SJSA1 (cell line): ENCODE data around the gene KRTAP10-12. TPM values are rescaled to one million over a fixed set of nuclear protein-coding genes. Genes with fewer than 3 reads are reported as not detected.
"Not testable (repeated sequence)": the region's sequence is repeated elsewhere in the genome, so short reads cannot be mapped to it uniquely, and the experiment has no call there.

ENCODE experiments used
- DNase-seq, 2 experiments: peaks; one replicate each; pipeline ENCODE4 v3.0.0-alpha.2; 2015 to 2020; ENCODE audit warnings: low spot score in 2 of 2, low read depth in 1 of 2
- H3K27ac ChIP-seq: fragments of 250-450 bp; sonication (Bioruptor Pico); 2 replicates; pipeline ENCODE4 v1.5.1; 2020; ENCODE audit warnings: mild to moderate bottlenecking, moderate library complexity
- H3K27me3 ChIP-seq: fragments of 250-450 bp; sonication (Bioruptor Pico); replicated peaks from 2 replicates; pipeline ENCODE4 v1.5.1; 2020; ENCODE audit warnings: mild to moderate bottlenecking, moderate library complexity
- H3K36me3 ChIP-seq: fragments of 250-450 bp; sonication (Bioruptor Pico); 2 replicates; pipeline ENCODE4 v1.5.1; 2020; ENCODE audit warnings: mild to moderate bottlenecking
- H3K4me1 ChIP-seq: fragments of 250-450 bp; sonication (Bioruptor Pico); replicated peaks from 2 replicates; pipeline ENCODE4 v1.6.1; 2021; ENCODE audit warnings: mild to moderate bottlenecking
- H3K4me3 ChIP-seq: fragments of 250-450 bp; sonication (Bioruptor Pico); 2 replicates; pipeline ENCODE4 v1.5.1; 2020; ENCODE audit warnings: mild to moderate bottlenecking
- H3K9me3 ChIP-seq: fragments of 250-450 bp; sonication (Bioruptor Pico); replicated peaks from 2 replicates; pipeline ENCODE4 v1.5.1; 2020; ENCODE audit warnings: mild to moderate bottlenecking
- total RNA-seq: library from RNA; depleted of rRNA; stranded (reverse); fragments of >200 nt; shearing (Covaris generic); gene quantifications from 2 replicates; pipeline ENCODE4 v1.2.3, GENCODE V29; 2014

The KRTAP10-12 gene
- total RNA-seq, 1 experiment from 2014 or later: not detected

- Histone ChIP-seq H3K4me1 (no peaks in the 10 kb centered on the region; the same call in 1 of the 2 replicates), H3K4me3 (no peak within 1 kb of the TSS), H3K9me3 (0 out of 2 replicates have a peak, but pooled peaks cover 4% of the 10 kb centered on the region), H3K27me3 (no peaks in the 10 kb centered on the region; the same call in 1 of the 2 replicates), H3K27ac (no peak within 1 kb of the TSS), H3K36me3 (no peaks in the 10 kb centered on the region)
- no peak for DNase-seq
These were observed 39.1 kb upstream of the KRTAP10-12 start, which contains the start of gene KRTAP12-3 for GRCh38 chr21:44657635-44658540. Gene KRTAP12-3 (plus strand): TSS chr21:44657932. CDS start chr21:44657980, 48 bp downstream.

- Histone ChIP-seq H3K4me1 (no peaks in the 10 kb centered on the region; the same call in 1 of the 2 replicates), H3K36me3 (no peaks in the 10 kb centered on the region), H3K27ac (no peak overlapping the region), H3K4me3 (no peak overlapping the region), H3K27me3 (no peaks in the 10 kb centered on the region; the same call in 1 of the 2 replicates), H3K9me3 (0 out of 2 replicates have a peak, but pooled peaks cover 4% of the 10 kb centered on the region)
- no peak for DNase-seq
These were observed 38.4 kb upstream of the KRTAP10-12 start for GRCh38 chr21:44658541-44658910.

DNA sequence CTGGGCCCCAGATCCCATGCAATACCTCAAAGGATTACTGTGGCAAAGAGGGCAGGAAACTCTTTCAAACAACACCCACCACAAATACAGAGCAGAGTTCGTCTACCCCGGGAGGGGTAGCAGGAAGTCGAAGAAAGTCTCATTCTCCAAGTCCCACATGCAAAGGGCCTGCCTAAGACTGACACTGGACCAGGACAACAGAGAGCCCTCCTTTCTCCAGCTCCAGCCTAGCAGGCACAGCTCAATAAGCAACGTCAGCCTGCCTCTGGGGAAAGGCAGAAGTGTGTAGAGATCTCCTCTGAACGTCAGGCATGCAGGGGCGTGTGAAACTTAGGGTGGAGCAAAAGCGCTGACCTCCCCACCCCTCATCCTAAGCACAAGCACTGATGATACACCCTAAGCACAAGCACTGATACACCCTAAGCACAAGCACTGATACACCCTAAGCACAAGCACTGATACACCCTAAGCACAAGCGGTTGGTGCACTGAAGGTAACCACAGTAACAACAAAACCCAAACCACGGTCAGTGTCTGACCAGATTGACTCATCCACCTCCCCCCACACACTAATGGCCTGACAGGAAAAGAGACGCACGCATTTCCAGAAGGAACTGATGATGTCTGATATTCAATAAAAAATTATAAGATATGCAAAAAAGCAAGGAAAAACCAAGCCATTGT is 37.9 kb upstream of the KRTAP10-12 start:
- DNase-seq: no peak
- no peaks in the 10 kb centered on the region; the same call in 1 of the 2 replicates for H3K27me3 ChIP-seq

DNA sequence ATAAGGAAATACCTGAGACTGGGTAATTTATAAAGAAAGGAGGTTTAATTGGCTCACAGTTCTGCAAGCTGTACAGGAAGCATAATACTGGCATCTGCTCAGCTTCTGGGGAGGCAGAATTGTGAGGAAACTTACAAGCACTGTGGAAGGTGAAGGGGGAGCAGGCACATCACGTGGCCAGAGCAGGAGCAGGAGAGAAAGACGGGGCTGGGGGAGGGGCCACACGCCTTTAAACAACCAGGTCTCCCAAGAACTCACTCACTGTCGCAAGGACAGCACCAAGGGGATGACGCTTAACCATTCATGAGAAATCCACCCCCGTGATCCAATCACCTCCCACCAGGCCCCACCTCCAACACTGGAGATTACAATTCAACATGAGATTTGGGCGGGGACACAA is 35.4 kb upstream of the KRTAP10-12 start:
- DNase-seq: peak in 1 of 2 experiments; percentile 16
- not testable (repeated sequence) for H3K9me3 ChIP-seq, H3K36me3 ChIP-seq, H3K4me3 ChIP-seq, H3K27me3 ChIP-seq, H3K4me1 ChIP-seq, H3K27ac ChIP-seq

More for the DNA sequence above, 37.9 kb upstream of the KRTAP10-12 start:
- Histone ChIP-seq H3K36me3 (no peaks in the 10 kb centered on the region), H3K4me1 (no peaks in the 10 kb centered on the region; the same call in 1 of the 2 replicates), H3K27ac (no peak overlapping the region), H3K9me3 (0 out of 2 replicates have a peak, but pooled peaks cover 4% of the 10 kb centered on the region), H3K4me3 (no peak overlapping the region)

DNA sequence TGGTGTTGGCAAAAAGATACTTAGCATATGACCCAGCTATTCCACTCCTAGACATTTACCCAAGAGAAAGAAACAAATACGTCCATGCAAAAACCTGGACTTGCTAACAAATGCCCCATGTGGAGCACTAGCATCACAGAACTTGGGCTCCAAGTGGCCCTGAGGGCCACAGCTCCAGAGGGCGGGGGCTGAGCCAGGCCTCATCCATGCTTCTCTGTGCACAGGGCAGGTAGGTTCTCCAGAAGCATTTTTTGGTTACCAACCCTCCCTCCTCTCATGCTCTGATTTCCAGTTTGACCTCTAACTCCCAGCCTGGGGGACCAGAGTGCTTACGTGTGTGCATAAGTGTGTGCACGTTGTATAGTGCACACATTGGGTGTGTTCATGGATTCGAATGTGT is 32.3 kb upstream of the KRTAP10-12 start:
- Histone ChIP-seq H3K27me3 (no peaks in the 10 kb centered on the region), H3K27ac (no peak overlapping the region), H3K36me3 (no peaks in the 10 kb centered on the region), H3K4me1 (no peaks in the 10 kb centered on the region), H3K4me3 (no peak overlapping the region), H3K9me3 (no peaks in the 10 kb centered on the region)
- DNase-seq: no peak

DNA sequence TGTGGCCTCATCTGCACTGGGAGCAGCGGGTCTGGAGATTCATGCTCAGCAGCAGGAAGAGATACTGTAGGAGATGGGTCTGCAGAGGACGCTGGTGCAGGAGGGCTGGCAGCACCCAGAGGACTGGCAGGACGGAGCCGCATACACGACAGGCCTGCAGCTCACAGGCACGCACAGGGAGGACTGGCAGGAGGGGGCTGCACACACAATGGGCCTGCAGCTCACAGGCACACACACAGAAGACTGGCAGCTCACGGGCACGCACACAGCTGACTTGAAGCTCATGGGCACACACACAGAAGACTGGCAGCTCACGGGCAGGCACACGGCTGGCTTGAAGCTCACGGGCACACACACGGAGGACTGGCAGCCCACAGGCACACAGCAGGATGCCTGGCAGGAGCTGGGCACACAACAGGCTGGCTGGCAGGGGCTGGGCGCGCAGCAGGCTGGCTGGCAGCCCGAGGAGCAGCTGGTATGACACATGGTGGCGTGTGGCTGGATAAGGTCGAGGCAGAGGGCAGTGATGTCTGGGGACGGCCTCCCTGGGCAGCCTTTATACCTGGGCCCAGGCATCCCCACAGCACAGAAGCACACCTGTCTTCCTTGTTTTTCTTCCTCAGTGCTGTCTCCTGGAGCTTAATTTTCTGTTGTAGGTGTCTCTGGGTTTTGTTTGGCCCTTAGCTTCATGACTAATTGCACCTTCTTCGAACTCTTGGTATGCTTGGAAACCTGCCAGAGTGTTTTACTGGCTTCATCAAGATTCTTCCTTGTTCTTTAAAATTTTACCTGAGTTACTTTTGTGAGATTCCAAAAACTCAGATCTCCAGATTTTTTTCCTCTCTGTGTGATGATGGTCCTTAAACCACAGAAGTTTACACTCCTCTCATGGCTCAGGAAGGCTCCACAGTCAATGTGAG is 30.3 kb upstream of the KRTAP10-12 start, which contains the start of gene KRTAP12-2:
KRTAP12-2 (minus strand) TSS at position 527 of the 920 bp plus-strand sequence; CDS start at position 486, 41 bp downstream.
- Histone ChIP-seq H3K9me3 (no peaks in the 10 kb centered on the region), H3K27ac (no peak within 1 kb of the TSS), H3K4me3 (no peak within 1 kb of the TSS), H3K27me3 (no peaks in the 10 kb centered on the region), H3K36me3 (no peaks in the 10 kb centered on the region), H3K4me1 (no peaks in the 10 kb centered on the region)
- DNase-seq: no peak

- H3K4me3 ChIP-seq: no peak overlapping the region
- H3K4me1 ChIP-seq: no peaks in the 10 kb centered on the region
- no peak overlapping the region for H3K27ac ChIP-seq
- DNase-seq: no peak
- H3K36me3 ChIP-seq: no peaks in the 10 kb centered on the region
- no peaks in the 10 kb centered on the region for H3K27me3 ChIP-seq
- no peaks in the 10 kb centered on the region for H3K9me3 ChIP-seq
These were observed 29.4 kb upstream of the KRTAP10-12 start for GRCh38 chr21:44667612-44668011.

DNA sequence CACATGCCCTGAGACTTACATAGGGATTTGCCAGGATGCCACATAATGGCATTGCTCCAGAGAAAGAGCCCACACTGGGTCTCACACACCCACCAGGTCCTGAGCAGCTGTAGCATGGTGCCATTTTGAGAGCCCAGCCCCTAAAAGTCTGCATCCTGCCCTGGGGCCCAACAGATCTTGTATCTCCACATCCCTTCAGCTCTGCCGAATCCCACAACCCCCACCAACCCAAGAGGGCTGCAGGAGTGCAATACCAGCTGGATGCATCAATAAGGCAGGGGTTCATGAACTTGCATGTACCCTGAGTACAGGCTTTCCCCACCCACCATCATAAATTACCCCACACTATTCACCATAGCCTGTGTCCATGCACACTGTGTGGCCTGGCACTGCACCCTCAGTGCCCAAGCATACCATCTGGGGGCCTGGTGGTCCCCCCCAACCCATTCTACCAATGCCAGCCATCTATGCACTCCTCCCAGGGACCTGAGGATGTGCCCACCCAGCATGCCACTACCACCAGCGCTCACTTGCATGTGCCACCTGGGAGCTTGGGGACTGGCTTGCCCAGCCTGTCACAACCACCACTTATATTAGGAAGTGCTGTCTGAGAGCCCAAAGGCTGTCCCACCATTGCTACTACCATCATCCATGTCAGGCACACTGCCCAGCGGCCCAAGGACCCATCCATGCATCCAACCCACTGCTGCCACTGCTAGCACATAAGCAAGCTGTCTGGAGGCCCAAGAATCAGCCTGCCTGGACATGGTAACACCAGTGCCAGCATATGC is 26.1 kb upstream of the KRTAP10-12 start:
- peaks cover 7% of the 10 kb centered on the region; the same call in 1 of the 2 replicates for H3K27me3 ChIP-seq

DNA sequence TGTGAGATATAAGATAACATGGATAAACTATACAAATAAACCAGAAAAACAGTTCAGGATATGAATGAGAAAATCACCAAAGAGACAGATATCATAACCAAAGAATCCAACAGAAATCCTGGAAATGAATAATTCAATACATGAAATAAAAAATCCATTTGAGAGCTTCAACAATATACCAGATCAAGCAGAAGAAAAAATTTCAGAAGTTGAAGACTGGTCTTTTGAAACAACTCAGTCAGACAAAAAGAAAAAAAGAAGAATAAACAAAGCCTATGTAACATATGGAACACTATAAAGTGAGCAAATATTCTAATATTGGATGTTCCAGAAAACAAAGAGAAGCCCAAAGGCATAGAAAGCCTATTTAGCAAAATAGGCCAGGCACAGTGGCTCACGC is 25.1 kb upstream of the KRTAP10-12 start:
- Histone ChIP-seq H3K4me1 (no peaks in the 10 kb centered on the region), H3K36me3 (no peaks in the 10 kb centered on the region), H3K27ac (no peak overlapping the region), H3K4me3 (no peak overlapping the region), H3K9me3 (no peaks in the 10 kb centered on the region), H3K27me3 (peaks cover 14% of the 10 kb centered on the region; the same call in 1 of the 2 replicates)
- no peak for DNase-seq

More for the DNA sequence above, 26.1 kb upstream of the KRTAP10-12 start:
- Histone ChIP-seq H3K4me1 (no peaks in the 10 kb centered on the region), H3K9me3 (no peaks in the 10 kb centered on the region), H3K27ac (no peak overlapping the region), H3K4me3 (no peak overlapping the region), H3K36me3 (no peaks in the 10 kb centered on the region)
- DNase-seq: no peak

- Histone ChIP-seq H3K27ac (no peak overlapping the region), H3K4me3 (no peak overlapping the region), H3K9me3 (no peaks in the 10 kb centered on the region; the same call in 1 of the 2 replicates), H3K36me3 (no peaks in the 10 kb centered on the region), H3K27me3 (peaks cover 39% of the 10 kb centered on the region), H3K4me1 (no peaks in the 10 kb centered on the region)
- DNase-seq: no peak
These were observed 19.1 kb upstream of the KRTAP10-12 start for GRCh38 chr21:44677881-44678280.

GRCh38 chr21:44681152-44681551 is 15.8 kb upstream of the KRTAP10-12 start:
- no peaks in the 10 kb centered on the region for H3K36me3 ChIP-seq
- H3K4me1 ChIP-seq: no peaks in the 10 kb centered on the region
- no peak for DNase-seq
- H3K27me3 ChIP-seq: peaks cover 50% of the 10 kb centered on the region
- H3K27ac ChIP-seq: no peak overlapping the region
- H3K9me3 ChIP-seq: no peaks in the 10 kb centered on the region; the same call in 1 of the 2 replicates
- H3K4me3 ChIP-seq: no peak overlapping the region

GRCh38 chr21:44681861-44682579 is 15.0 kb upstream of the KRTAP10-12 start, which contains the start of gene KRTAP12-1:
Gene KRTAP12-1 (minus strand): TSS chr21:44682163. CDS start chr21:44682123, 40 bp downstream.
- Histone ChIP-seq H3K9me3 (no peaks in the 10 kb centered on the region; the same call in 1 of the 2 replicates), H3K27me3 (peaks cover 51% of the 10 kb centered on the region), H3K4me1 (no peaks in the 10 kb centered on the region), H3K36me3 (no peaks in the 10 kb centered on the region), H3K4me3 (no peak within 1 kb of the TSS), H3K27ac (no peak within 1 kb of the TSS)
- no peak for DNase-seq
